Activated T-helper 2 cell treated with anti-CD3 and anti-CD28 coated beads, Interferon-gamma antibody, Interleukin-2, Interleukin-4, amounts not matched to agents 10 μg/mL and 5 μg/mL and 100 μg/mL, durations not matched to agents 14 hours and 24 hours and 36 hours (primary cell): ENCODE data around the gene DACH1. TPM values are rescaled to one million over a fixed set of nuclear protein-coding genes. Genes with fewer than 3 reads are reported as not detected.

Experiments
- DNase-seq: peaks from one replicate; pipeline ENCODE4 v3.0.0; 2021; ENCODE audit warnings: low spot score
- H3K27ac Mint-ChIP-seq: one replicate; pipeline ENCODE4 v1.8.0; 2021; ENCODE audit warnings: mixed read lengths
- H3K27me3 Mint-ChIP-seq: one replicate; pipeline ENCODE4 v1.8.0; 2021; ENCODE audit warnings: low read depth, mixed read lengths
- H3K36me3 Mint-ChIP-seq: one replicate; pipeline ENCODE4 v1.8.0; 2021; ENCODE audit warnings: low read depth, mixed read lengths
- H3K4me1 Mint-ChIP-seq: one replicate; pipeline ENCODE4 v1.8.0; 2021; ENCODE audit warnings: low read depth, mixed read lengths
- H3K4me3 Mint-ChIP-seq: one replicate; pipeline ENCODE4 v1.8.0; 2021; ENCODE audit warnings: low read depth, mild to moderate bottlenecking, moderate library complexity, mixed read lengths
- H3K9me3 Mint-ChIP-seq: one replicate; pipeline ENCODE4 v1.8.0; 2021; ENCODE audit warnings: mixed read lengths
- intact Hi-C: fragments of 100-400 bp; cut with micrococcal nuclease; formaldehyde crosslinking; loops from one replicate; pipeline ENCODE4 v1.15.1; 2023
- total RNA-seq: library from RNA; stranded (reverse); gene quantifications from 2 replicates; pipeline ENCODE4 v1.2.3, GENCODE V29; 2022

The DACH1 gene
- total RNA-seq, 1 donor from 2014 or later, result not detected

- DNase-seq, result no peak
- intact Hi-C loops, result no loop called here
- no peaks in the 10 kb centered on the region for H3K27me3 Mint-ChIP-seq
- no peaks in the 10 kb centered on the region for H3K4me1 Mint-ChIP-seq
- H3K36me3 Mint-ChIP-seq, result no peaks in the 10 kb centered on the region
- no peaks in the 10 kb centered on the region for H3K9me3 Mint-ChIP-seq
- H3K4me3 Mint-ChIP-seq, result no peak overlapping the region
- no peak overlapping the region for H3K27ac Mint-ChIP-seq
Observed at GRCh38 chr13:71699342-71699741, 167.7 kb downstream of the DACH1 start.

- intact Hi-C loops, result no loop called here
- no peak for DNase-seq
- Mint-ChIP-seq H3K27ac (no peak overlapping the region), H3K4me1 (no peaks in the 10 kb centered on the region), H3K27me3 (no peaks in the 10 kb centered on the region), H3K4me3 (no peak overlapping the region), H3K9me3 (no peaks in the 10 kb centered on the region), H3K36me3 (no peaks in the 10 kb centered on the region)
Observed at GRCh38 chr13:71695662-71696061, 171.3 kb downstream of the DACH1 start.

DNA sequence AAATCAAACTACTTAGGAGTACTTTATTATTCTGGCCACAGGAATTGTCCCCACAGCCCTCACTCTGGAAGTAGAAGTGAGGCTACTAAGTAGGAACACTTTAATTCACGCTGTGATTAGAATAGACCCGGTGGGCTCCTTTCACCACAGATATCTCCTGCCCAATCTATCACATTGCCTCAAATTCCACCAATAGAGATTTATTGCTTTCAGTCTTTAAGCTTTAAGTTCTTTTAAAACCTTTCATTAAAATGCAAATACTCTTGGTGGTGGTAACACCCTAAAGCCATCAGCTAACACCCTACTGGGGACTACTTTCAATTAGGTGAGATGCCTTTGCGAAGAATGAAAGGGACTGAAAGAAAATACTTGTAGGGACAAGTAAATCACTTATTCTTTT, 181.9 kb downstream of the DACH1 start:
- H3K27me3 Mint-ChIP-seq, result no peaks in the 10 kb centered on the region
- no peak for DNase-seq
- no peaks in the 10 kb centered on the region for H3K4me1 Mint-ChIP-seq
- H3K27ac Mint-ChIP-seq, result no peak overlapping the region
- no peaks in the 10 kb centered on the region for H3K36me3 Mint-ChIP-seq
- intact Hi-C loops, result no loop called here
- H3K9me3 Mint-ChIP-seq, result no peaks in the 10 kb centered on the region
- no peak overlapping the region for H3K4me3 Mint-ChIP-seq

- intact Hi-C loops, result no loop called here
- Mint-ChIP-seq H3K27ac (no peak overlapping the region), H3K4me1 (no peaks in the 10 kb centered on the region), H3K9me3 (no peaks in the 10 kb centered on the region), H3K36me3 (no peaks in the 10 kb centered on the region), H3K4me3 (no peak overlapping the region), H3K27me3 (no peaks in the 10 kb centered on the region)
- no peak for DNase-seq
Observed at GRCh38 chr13:71681901-71682613, 184.9 kb downstream of the DACH1 start.

DNA sequence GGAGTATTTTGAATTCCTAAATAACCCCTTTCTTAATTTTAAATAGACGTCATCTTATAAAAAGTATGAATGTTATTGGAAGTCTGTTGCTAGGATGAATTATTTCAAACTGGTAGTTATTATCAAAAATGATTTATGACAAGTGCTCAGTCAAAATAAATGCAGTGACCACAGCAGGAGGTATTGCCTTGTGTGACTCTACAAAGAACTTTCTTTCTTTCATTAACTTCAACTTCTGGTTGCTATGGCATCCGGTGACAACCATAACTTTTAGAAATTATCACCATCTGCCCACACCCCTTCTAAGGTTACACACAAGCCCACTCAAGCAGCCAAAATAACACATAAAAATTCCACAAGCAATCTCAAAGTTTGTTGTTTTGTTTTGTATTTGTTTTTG, 189.9 kb downstream of the DACH1 start:
- Mint-ChIP-seq H3K4me3 (no peak overlapping the region), H3K9me3 (no peaks in the 10 kb centered on the region), H3K27ac (no peak overlapping the region), H3K4me1 (no peaks in the 10 kb centered on the region), H3K36me3 (no peaks in the 10 kb centered on the region), H3K27me3 (no peaks in the 10 kb centered on the region)
- DNase-seq, result no peak
- intact Hi-C loops, result no loop called here

DNA sequence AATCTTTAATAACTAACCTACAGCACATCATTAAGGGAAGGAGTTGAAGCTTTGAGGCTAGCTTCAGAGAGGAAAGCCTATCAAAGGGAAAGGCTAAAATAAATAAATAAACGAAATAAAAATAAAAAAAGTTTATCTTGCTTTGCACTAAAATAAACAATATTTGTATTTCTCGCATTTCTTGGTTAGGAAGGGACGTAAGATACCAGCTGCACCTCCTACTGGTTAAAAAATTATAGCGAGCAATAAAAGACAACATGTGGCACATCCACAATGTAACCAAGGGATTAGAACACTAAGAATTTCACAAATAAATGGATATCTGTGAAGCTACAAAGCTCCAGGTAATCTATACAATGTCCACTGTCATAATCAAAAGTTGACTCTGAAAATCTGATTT, 194.5 kb downstream of the DACH1 start:
- H3K9me3 Mint-ChIP-seq, result no peaks in the 10 kb centered on the region
- H3K27me3 Mint-ChIP-seq, result no peaks in the 10 kb centered on the region
- no peaks in the 10 kb centered on the region for H3K36me3 Mint-ChIP-seq
- H3K4me1 Mint-ChIP-seq, result no peaks in the 10 kb centered on the region
- H3K4me3 Mint-ChIP-seq, result no peak overlapping the region
- H3K27ac Mint-ChIP-seq, result no peak overlapping the region
- intact Hi-C loops, result no loop called here
- DNase-seq, result no peak

DNA sequence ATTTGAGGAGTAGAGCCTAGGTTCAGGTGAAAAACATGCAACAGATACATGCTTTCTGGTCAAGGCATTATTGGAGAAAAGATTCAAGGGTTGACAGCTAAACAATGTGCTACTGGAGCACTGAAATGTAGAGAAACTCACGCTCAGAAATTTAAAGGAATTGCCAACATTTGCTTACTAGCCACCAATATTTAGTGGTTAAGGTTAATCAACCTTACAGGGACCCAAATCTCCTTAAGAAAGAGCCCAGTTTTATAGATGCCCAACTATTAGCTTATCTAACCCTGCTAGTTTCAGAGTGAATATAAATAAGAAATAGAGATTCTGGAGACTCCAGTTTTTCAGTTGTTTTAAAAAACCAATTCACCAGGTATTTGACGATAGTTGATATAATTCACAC, 203.6 kb downstream of the DACH1 start:
- Mint-ChIP-seq H3K4me1 (no peaks in the 10 kb centered on the region), H3K27ac (no peak overlapping the region), H3K4me3 (no peak overlapping the region), H3K9me3 (no peaks in the 10 kb centered on the region), H3K27me3 (no peaks in the 10 kb centered on the region), H3K36me3 (no peaks in the 10 kb centered on the region)
- intact Hi-C loops, result no loop called here
- DNase-seq, result no peak

- Mint-ChIP-seq H3K9me3 (no peaks in the 10 kb centered on the region), H3K27ac (no peak overlapping the region), H3K27me3 (no peaks in the 10 kb centered on the region), H3K36me3 (no peaks in the 10 kb centered on the region), H3K4me1 (no peaks in the 10 kb centered on the region), H3K4me3 (no peak overlapping the region)
- DNase-seq, result no peak
- intact Hi-C loops, result no loop called here
Observed at GRCh38 chr13:71661921-71662320, 205.1 kb downstream of the DACH1 start.

DNA sequence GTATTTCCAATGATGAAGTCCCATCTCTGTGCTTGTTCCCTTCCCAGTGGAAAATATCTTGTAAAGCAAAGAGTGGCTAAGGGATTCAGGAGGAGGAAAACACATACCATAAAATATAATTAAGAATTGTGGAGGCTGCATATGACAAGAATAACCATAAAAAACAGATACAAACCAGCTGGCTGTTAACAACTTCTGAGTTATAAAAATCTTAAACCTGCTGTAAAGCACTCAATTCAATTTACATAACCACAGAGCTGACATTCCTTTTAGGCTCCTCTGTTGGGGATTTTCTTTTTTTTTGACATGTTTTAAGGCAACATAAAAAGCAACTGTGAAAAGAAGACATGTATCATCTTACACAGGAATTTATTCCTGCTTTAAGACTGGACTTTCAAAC, 207.6 kb downstream of the DACH1 start:
- no peaks in the 10 kb centered on the region for H3K27me3 Mint-ChIP-seq

GRCh38 chr13:71645467-71645866, 221.5 kb downstream of the DACH1 start:
- Mint-ChIP-seq H3K36me3 (no peaks in the 10 kb centered on the region), H3K4me1 (no peaks in the 10 kb centered on the region), H3K4me3 (no peak overlapping the region), H3K27ac (no peak overlapping the region), H3K9me3 (no peaks in the 10 kb centered on the region), H3K27me3 (no peaks in the 10 kb centered on the region)
- DNase-seq, result no peak
- intact Hi-C loops, result no loop called here

More for the DNA sequence above, 207.6 kb downstream of the DACH1 start:
- Mint-ChIP-seq H3K4me3 (no peak overlapping the region), H3K4me1 (no peaks in the 10 kb centered on the region), H3K36me3 (no peaks in the 10 kb centered on the region), H3K27ac (no peak overlapping the region), H3K9me3 (no peaks in the 10 kb centered on the region)
- intact Hi-C loops, result no loop called here
- no peak for DNase-seq

DNA sequence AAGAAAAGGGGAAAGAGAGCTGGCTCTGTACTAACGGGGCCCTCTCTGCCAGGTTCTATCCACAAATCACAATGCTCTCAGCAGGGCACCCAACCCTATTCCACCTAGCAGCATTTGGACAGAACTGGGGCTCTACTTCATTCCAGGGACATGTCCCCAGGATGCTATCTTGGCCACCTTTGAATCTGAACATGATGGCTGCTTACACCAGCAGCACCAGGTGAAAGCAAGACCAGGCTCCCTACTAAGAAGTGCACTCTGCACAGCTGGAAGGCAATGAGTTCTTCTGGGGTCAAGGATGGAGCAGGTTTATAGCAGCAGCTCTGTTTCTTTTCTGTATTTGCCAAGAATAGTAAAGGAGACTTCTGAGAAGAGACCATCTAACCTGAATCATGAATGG, 222.4 kb downstream of the DACH1 start:
- no peaks in the 10 kb centered on the region for H3K9me3 Mint-ChIP-seq
- H3K27me3 Mint-ChIP-seq, result no peaks in the 10 kb centered on the region
- no peak for DNase-seq
- no peaks in the 10 kb centered on the region for H3K36me3 Mint-ChIP-seq
- no peak overlapping the region for H3K27ac Mint-ChIP-seq
- no peaks in the 10 kb centered on the region for H3K4me1 Mint-ChIP-seq
- intact Hi-C loops, result no loop called here
- H3K4me3 Mint-ChIP-seq, result no peak overlapping the region

GRCh38 chr13:71643448-71643860, 223.6 kb downstream of the DACH1 start:
- DNase-seq, result no peak
- Mint-ChIP-seq H3K4me1 (no peaks in the 10 kb centered on the region), H3K4me3 (no peak overlapping the region), H3K9me3 (no peaks in the 10 kb centered on the region), H3K27ac (no peak overlapping the region), H3K36me3 (no peaks in the 10 kb centered on the region), H3K27me3 (peaks cover 1% of the 10 kb centered on the region)
- intact Hi-C loops, result no loop called here

DNA sequence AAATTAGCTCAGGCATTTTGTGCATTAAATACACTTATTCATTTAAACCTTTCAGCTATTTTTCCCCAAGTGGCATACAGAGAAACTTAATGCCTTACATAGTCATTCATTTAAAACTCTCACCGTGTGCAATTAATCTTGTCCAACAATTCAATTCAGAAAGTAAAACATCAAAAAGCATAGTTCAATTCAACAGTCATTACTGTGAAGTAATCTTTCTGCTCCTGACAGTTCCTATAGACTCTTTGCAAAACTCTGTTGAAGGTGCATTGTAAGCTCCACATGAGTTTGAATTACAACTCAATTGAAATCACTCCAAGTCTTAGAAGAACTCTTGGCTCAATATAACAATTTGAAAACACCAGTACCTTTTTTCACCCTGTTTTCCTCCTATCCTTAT, 228.3 kb downstream of the DACH1 start:
- Mint-ChIP-seq H3K9me3 (no peaks in the 10 kb centered on the region), H3K4me3 (no peak overlapping the region), H3K27ac (no peak overlapping the region), H3K4me1 (no peaks in the 10 kb centered on the region), H3K27me3 (peaks cover 1% of the 10 kb centered on the region), H3K36me3 (no peaks in the 10 kb centered on the region)
- no peak for DNase-seq
- intact Hi-C loops, result no loop called here
